ENCODE results near the gene HTR5A. TPM values are rescaled to one million over a fixed set of nuclear protein-coding genes. Genes with fewer than 3 reads are reported as not detected.
"Not testable (repeated sequence)": the region's sequence is repeated elsewhere in the genome, so short reads cannot be mapped to it uniquely, and the experiment has no call there.

The HTR5A gene
- total RNA-seq, result not detected

DNA sequence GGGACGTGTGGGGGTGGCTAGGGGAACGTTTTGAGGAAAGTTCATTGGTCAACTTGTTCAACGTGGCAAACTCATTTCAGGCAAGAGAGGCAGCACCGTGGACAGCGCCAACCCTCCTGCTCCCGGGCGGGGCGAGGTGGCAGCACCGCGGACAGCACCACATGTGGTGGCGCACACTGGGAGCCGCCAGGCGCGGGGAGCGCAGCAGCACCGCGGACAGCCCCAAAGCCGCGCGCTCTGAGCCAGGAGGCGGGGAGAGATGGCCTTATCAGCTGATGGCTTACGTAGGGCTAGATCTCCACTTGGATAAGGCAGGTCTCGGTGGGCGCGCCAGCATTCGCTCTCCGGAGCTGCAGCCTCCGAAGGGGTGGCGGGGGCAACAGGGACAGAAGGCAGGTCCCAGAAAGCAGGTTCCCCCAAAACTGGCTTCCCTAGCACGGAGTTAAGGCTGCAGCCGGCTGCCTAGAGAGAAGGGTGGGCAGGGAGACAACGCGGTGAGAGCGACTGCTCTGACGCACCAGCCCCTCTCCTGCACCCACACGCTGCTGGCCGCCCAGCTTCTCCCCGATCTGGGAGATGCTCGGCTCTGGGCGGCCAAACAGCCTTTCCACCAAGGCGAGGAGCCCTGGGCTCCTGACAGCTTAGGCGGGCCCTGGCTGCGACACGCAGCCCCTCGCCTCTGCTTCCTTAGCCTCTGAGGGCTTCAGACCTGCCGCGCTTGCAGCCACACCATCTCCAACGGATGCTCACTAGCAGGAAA is at the start of gene HTR5A:
Gene HTR5A, plus strand, starts transcription at position 333 of the 760 bp plus-strand sequence. CDS start 576 bp downstream, outside the sequence.
- DNase-seq, result peak; percentile 54 to 65
- intact Hi-C loops (cut with DNase I; ENCODE audit: low total_unique reads), result no loop called here
- TF ChIP-seq, protein P1, sequence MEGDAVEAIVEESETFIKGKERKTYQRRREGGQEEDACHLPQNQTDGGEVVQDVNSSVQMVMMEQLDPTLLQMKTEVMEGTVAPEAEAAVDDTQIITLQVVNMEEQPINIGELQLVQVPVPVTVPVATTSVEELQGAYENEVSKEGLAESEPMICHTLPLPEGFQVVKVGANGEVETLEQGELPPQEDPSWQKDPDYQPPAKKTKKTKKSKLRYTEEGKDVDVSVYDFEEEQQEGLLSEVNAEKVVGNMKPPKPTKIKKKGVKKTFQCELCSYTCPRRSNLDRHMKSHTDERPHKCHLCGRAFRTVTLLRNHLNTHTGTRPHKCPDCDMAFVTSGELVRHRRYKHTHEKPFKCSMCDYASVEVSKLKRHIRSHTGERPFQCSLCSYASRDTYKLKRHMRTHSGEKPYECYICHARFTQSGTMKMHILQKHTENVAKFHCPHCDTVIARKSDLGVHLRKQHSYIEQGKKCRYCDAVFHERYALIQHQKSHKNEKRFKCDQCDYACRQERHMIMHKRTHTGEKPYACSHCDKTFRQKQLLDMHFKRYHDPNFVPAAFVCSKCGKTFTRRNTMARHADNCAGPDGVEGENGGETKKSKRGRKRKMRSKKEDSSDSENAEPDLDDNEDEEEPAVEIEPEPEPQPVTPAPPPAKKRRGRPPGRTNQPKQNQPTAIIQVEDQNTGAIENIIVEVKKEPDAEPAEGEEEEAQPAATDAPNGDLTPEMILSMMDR (IDR thresholded peaks at IDR 0.05), result peak in 1 of 4 experiments; percentile 29
- no peak for TF ChIP-seq POLR2A (IDR thresholded peaks at IDR 0.05)
- H3K4me3 ChIP-seq, result no peak within 1 kb of the TSS
- no peaks in the 10 kb centered on the region for H3K4me1 ChIP-seq
- no peaks in the 10 kb centered on the region for H3K9me3 ChIP-seq
- H3K27ac ChIP-seq, result no peak within 1 kb of the TSS
- H3K27me3 ChIP-seq, result peaks cover 0 to 3% of the 10 kb centered on the region in 2 donors
- no peaks in the 10 kb centered on the region for H3K36me3 ChIP-seq

DNA sequence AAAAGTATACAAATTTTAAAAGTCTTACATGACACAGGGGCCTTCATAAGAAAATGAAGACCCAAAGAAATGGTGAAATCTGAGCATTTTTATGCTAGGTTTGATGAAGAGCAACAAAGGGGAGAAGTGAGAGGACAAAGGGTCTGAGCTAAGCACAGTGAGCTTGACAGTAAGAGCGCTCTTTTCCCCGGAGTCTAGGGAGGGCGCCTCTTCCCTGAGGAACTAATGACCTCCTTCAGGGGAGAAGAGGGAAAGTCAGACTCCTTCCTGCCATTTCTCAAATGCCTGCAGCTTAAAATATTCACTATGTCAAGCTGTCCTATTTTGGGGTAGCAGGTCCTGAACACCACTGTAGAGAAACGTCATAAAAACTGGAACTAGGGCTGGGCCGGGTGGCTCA is 49.1 kb upstream of the HTR5A start:
- intact Hi-C loops (cut with DNase I; ENCODE audit: low total_unique reads), result no loop called here
- no peak overlapping the region for H3K27ac ChIP-seq
- no peak for DNase-seq
- H3K27me3 ChIP-seq, result no peaks in the 10 kb centered on the region
- H3K9me3 ChIP-seq, result no peaks in the 10 kb centered on the region
- no peak overlapping the region for H3K4me3 ChIP-seq
- TF ChIP-seq, protein P1 (IDR thresholded peaks at IDR 0.05), result no peak
- TF ChIP-seq POLR2A (IDR thresholded peaks at IDR 0.05), result no peak
- H3K36me3 ChIP-seq, result no peaks in the 10 kb centered on the region
- no peaks in the 10 kb centered on the region for H3K4me1 ChIP-seq

DNA sequence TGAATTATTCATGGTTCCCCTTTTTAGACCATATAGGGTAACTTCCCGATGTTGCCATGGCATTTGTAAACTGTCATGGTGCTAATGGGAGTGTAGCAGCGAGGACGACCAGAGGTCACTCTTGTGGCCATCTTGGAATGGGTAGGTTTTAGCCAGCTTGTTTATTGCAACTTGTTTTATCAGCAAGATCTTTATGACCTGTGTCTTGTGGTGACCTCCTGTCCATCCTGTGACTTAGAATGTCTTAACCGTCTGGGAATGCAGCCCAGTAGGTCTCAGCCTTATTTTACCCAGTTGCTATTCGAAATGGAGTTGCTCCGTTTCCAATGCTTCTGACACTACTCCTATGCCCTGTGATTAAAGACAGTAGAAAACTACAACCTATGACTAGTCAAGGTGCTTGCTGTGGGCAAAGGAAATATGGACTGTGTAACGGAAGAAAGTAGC is 48.4 kb upstream of the HTR5A start:
- intact Hi-C loops (cut with DNase I; ENCODE audit: low total_unique reads), result no loop called here
- H3K36me3 ChIP-seq, result no peaks in the 10 kb centered on the region
- no peak for DNase-seq
- H3K9me3 ChIP-seq, result no peaks in the 10 kb centered on the region
- TF ChIP-seq, protein P1 (IDR thresholded peaks at IDR 0.05), result no peak
- no peak for TF ChIP-seq POLR2A (IDR thresholded peaks at IDR 0.05)
- H3K27ac ChIP-seq, result no peak overlapping the region
- H3K4me1 ChIP-seq, result no peaks in the 10 kb centered on the region
- H3K4me3 ChIP-seq, result no peak overlapping the region
- no peaks in the 10 kb centered on the region for H3K27me3 ChIP-seq

DNA sequence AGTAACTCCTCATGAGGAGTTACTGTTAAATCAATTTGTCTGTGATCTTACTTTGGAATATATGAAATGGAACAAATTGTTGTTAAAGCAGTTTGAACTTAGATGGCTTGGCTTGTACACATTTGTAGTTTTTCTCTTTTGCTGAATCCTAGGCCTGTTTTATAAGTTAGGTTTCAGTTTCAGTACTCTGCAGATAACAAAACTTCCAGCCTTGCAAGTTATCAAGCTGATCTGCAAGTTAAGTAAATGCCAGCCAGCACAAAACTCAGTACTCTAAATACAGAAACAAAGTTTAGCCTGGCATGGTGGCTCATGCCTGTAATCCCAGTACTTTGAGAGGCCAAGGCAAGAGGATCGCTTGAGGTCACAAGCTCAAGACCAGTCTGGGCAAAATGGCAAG is 42.2 kb upstream of the HTR5A start:
- Histone ChIP-seq H3K4me3 (no peak overlapping the region), H3K4me1 (no peaks in the 10 kb centered on the region), H3K36me3 (no peaks in the 10 kb centered on the region), H3K27ac (no peak overlapping the region), H3K9me3 (no peaks in the 10 kb centered on the region), H3K27me3 (no peaks in the 10 kb centered on the region)
- TF ChIP-seq, protein P1 (IDR thresholded peaks at IDR 0.05), result no peak
- no peak for TF ChIP-seq POLR2A (IDR thresholded peaks at IDR 0.05)
- intact Hi-C loops (cut with DNase I; ENCODE audit: low total_unique reads), result no loop called here
- no peak for DNase-seq

DNA sequence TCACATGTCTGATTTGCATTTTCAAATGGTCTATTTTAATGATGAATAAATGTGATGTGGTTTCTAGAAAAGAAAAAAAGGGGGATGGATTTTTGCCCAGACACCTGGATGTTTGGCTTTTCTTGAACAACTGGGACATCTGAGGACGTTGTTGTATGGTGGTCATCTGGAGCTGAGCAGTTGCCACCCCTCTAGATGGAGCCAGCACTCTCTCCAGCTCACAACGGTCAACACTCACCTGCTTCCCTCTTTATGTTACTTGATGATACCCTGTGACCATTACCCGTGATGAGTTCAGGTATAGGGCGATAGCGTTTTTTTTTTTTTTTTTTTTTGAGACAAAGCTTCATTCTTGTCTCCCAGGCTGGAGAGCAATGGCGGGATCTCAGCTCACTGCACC is 37.1 kb upstream of the HTR5A start:
- no peaks in the 10 kb centered on the region for H3K4me1 ChIP-seq
- intact Hi-C loops (cut with DNase I; ENCODE audit: low total_unique reads), result no loop called here
- DNase-seq, result no peak
- no peaks in the 10 kb centered on the region for H3K27me3 ChIP-seq
- H3K36me3 ChIP-seq, result no peaks in the 10 kb centered on the region
- no peak for TF ChIP-seq POLR2A (IDR thresholded peaks at IDR 0.05)
- TF ChIP-seq, protein P1 (IDR thresholded peaks at IDR 0.05), result no peak
- no peaks in the 10 kb centered on the region for H3K9me3 ChIP-seq
- no peak overlapping the region for H3K27ac ChIP-seq
- H3K4me3 ChIP-seq, result no peak overlapping the region

DNA sequence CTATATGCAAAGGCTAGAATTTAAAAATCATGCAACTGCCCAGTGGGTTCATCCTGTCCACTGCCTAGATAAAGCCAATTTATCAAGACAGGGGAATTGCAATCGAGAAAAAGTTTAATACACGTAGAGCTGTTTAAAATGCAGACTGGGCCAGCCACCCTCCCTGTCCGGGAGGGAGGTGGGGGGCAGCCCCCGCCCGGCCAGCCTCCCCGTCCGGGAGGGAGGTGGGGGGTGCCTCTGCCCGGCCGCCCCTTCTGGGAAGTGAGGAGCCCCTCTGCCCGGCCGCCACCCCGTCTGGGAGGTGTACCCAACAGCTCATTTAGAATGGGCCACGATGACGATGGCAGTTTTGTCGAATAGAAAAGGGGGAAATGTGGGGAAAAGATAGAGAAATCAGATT is 35.6 kb upstream of the HTR5A start:
- H3K27me3 ChIP-seq; H3K4me1 ChIP-seq; H3K36me3 ChIP-seq; DNase-seq; H3K4me3 ChIP-seq; H3K27ac ChIP-seq; H3K9me3 ChIP-seq; intact Hi-C loops (cut with DNase I; ENCODE audit: low total_unique reads): not testable (repeated sequence)

Measured in uterus (tissue), 4 donors.